GM23338 (cell line): Measurements from ENCODE around the gene GOLGA6A. TPM values are rescaled to one million over a fixed set of nuclear protein-coding genes. Genes with fewer than 3 reads are reported as not detected.
"Not testable (repeated sequence)": the region's sequence is repeated elsewhere in the genome, so short reads cannot be mapped to it uniquely, and the experiment has no call there.

Source experiments
- ATAC-seq: fragments of 200-7000 bp; cut with Tn5 transposase; 3 replicates; pipeline ENCODE4 v1.9.1; 2020
- DNase-seq: peaks from one replicate; pipeline ENCODE4 v3.0.0-alpha.2; 2015; ENCODE audit warnings: low spot score
- H2AFZ ChIP-seq: fragments of 200-600 bp; sonication (generic); 2 replicates; pipeline ENCODE4 v1.8.0; 2016; ENCODE audit warnings: antibody characterized with exemption, mild to moderate bottlenecking, moderate library complexity
- H3F3A ChIP-seq: fragments of 200-600 bp; sonication (generic); replicated peaks from 2 replicates; pipeline ENCODE4 v1.8.0; 2017; ENCODE audit warnings: antibody characterized with exemption, mixed run types, low read depth
- H3K27ac ChIP-seq: fragments of 200-600 bp; sonication (generic); 2 replicates; pipeline ENCODE4 v1.6.1; 2016; ENCODE audit warnings: low read depth
- H3K27me3 ChIP-seq: fragments of 200-600 bp; sonication (generic); 2 replicates; pipeline ENCODE4 v1.8.0; 2016; ENCODE audit warnings: mild to moderate bottlenecking, mixed run types, moderate library complexity; ENCODE audit not compliant: insufficient read depth
- H3K36me3 ChIP-seq: fragments of 200-600 bp; sonication (generic); 2 replicates; pipeline ENCODE4 v1.8.0; 2016; ENCODE audit warnings: mild to moderate bottlenecking; ENCODE audit not compliant: insufficient read depth
- H3K4me1 ChIP-seq: fragments of 200-600 bp; sonication (generic); 2 replicates; pipeline ENCODE4 v1.8.0; 2016; ENCODE audit warnings: mild to moderate bottlenecking, moderate library complexity; ENCODE audit not compliant: insufficient read depth
- H3K4me2 ChIP-seq: fragments of 200-600 bp; sonication (generic); 2 replicates; pipeline ENCODE4 v1.7.1; 2017; ENCODE audit warnings: mixed run types
- H3K4me3 ChIP-seq: fragments of 200-600 bp; sonication (generic); 2 replicates; pipeline ENCODE4 v1.6.1; 2016; ENCODE audit warnings: mixed run types
- H3K79me2 ChIP-seq: fragments of 200-600 bp; sonication (generic); replicated peaks from 2 replicates; pipeline ENCODE4 v1.8.0; 2017; ENCODE audit warnings: mild to moderate bottlenecking; ENCODE audit not compliant: insufficient read depth
- H3K9me2 ChIP-seq: fragments of 200-600 bp; sonication (generic); 2 replicates; pipeline ENCODE4 v1.8.0; 2017; ENCODE audit not compliant: insufficient read depth
- H4K20me1 ChIP-seq: fragments of 200-600 bp; sonication (generic); replicated peaks from 2 replicates; pipeline ENCODE4 v1.8.0; 2017; ENCODE audit warnings: mild to moderate bottlenecking; ENCODE audit not compliant: insufficient read depth
- H3K27ac Mint-ChIP-seq: 2 replicates; pipeline ENCODE4 v1.8.0; 2020; ENCODE audit warnings: inconsistent platforms, mild to moderate bottlenecking, moderate library complexity, mixed read lengths
- H3K27me3 Mint-ChIP-seq: 3 replicates; pipeline ENCODE4 v1.8.0; 2022; ENCODE audit warnings: low read depth, mild to moderate bottlenecking, moderate library complexity, mixed read lengths, inconsistent platforms; ENCODE audit not compliant: insufficient read depth, poor library complexity
- H3K36me3 Mint-ChIP-seq: 3 replicates; pipeline ENCODE4 v1.8.0; 2021; ENCODE audit warnings: low read depth, mild to moderate bottlenecking, inconsistent platforms, moderate library complexity, mixed read lengths
- H3K4me1 Mint-ChIP-seq: 3 replicates; pipeline ENCODE4 v1.8.0; 2020; ENCODE audit warnings: mild to moderate bottlenecking, inconsistent platforms, mixed read lengths
- H3K4me3 Mint-ChIP-seq: 3 replicates; pipeline ENCODE4 v1.8.0; 2021; ENCODE audit warnings: moderate library complexity, mild to moderate bottlenecking, inconsistent platforms, mixed read lengths
- H3K9me3 Mint-ChIP-seq: 3 replicates; pipeline ENCODE4 v1.8.0; 2020; ENCODE audit warnings: moderate library complexity, mild to moderate bottlenecking, inconsistent platforms, mixed read lengths
- CREB1 ChIP-seq: fragments of 250-450 bp; sonication (Bioruptor Pico); IDR thresholded peaks from 2 replicates; pipeline ENCODE4 v1.5.0; 2020; ENCODE audit warnings: low read depth, mild to moderate bottlenecking, moderate library complexity
- EZH2 ChIP-seq: fragments of 200-600 bp; sonication (generic); IDR thresholded peaks from one replicate; pipeline ENCODE4 v1.8.0; 2017; ENCODE audit warnings: antibody characterized with exemption, mild to moderate bottlenecking, low read depth; ENCODE audit not compliant: unreplicated experiment
- EZH2phosphoT487 ChIP-seq: fragments of 200-600 bp; sonication (generic); IDR thresholded peaks from one replicate; pipeline ENCODE4 v1.8.1; 2018; ENCODE audit warnings: antibody characterized with exemption; ENCODE audit not compliant: unreplicated experiment
- JUNB ChIP-seq: IDR thresholded peaks from one replicate; pipeline ENCODE4 v1.6.1; 2016; ENCODE audit warnings: antibody characterized with exemption; ENCODE audit not compliant: unreplicated experiment
- STAT1 ChIP-seq: IDR thresholded peaks from one replicate; pipeline ENCODE4 v1.6.1; 2016; ENCODE audit warnings: antibody characterized with exemption; ENCODE audit not compliant: unreplicated experiment
- ZNF114 ChIP-seq: fragments of 250-450 bp; sonication (Bioruptor Pico); IDR thresholded peaks from 2 replicates; pipeline ENCODE4 v1.5.0; 2020; ENCODE audit warnings: mild to moderate bottlenecking, moderate library complexity
- polyA plus RNA-seq: library from polyadenylated mRNA; unstranded; fragments of >200 nt; fragmentation: Nextera tagmentation; extraction: Ambion mirVana; gene quantifications from 2 replicates; pipeline ENCODE4 v1.2.1, GENCODE V29; 2016
- total RNA-seq: library from RNA; depleted of rRNA; stranded (reverse); fragments of >200 nt; shearing (Covaris generic); gene quantifications from 2 replicates; pipeline ENCODE4 v1.2.3, GENCODE V29; 2014
- TF ChIP-seq, protein P1 (sequence below): IDR thresholded peaks from 2 replicates; pipeline ENCODE4 v1.6.1; 2016; ENCODE audit warnings: antibody characterized with exemption

The GOLGA6A gene
- total and polyA plus RNA-seq, 2 experiments from 2014 or later = 0.18 to 2.1 TPM

DNA sequence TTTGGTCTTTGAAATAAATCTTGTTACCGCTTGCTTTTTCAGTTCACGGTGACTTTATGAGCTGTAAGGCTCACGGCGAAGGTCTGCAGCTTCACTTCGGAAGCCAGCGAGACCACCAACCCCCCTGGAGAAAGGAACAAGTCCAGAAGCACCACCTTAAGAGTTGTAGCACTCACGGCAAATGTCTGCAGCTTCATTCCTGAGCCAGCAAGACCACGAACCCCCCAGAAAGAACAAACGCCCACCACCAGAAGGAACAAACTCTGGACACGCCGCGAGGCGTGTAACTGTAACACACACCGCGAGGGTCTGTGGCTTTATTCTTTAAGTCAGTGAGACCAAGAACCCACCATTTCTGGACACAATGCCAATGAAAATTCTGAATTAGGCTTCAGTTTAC lies 28.8 kb downstream of the GOLGA6A start:
- 0 out of 2 replicates have a peak overlapping the region, but pooled peaks have one; percentile 74 for H2AFZ ChIP-seq
- ATAC-seq = no peak
- no peak for DNase-seq
- H4K20me1 ChIP-seq = no peaks in the 10 kb centered on the region
- H3K27ac ChIP-seq = no peak overlapping the region
- H3K4me1 ChIP-seq = peaks cover 9% of the 10 kb centered on the region
- Mint-ChIP-seq H3K4me3 (no peak overlapping the region; the same call in 2 of the 3 replicates), H3K27ac (no peak overlapping the region), H3K9me3 (peaks cover 2% of the 10 kb centered on the region; the same call in 1 of the 3 replicates), H3K36me3 (no peaks in the 10 kb centered on the region), H3K4me1 (peaks cover 15% of the 10 kb centered on the region), H3K27me3 (peaks cover 21% of the 10 kb centered on the region)
- TF ChIP-seq JUNB (no peak), STAT1 (no peak)
- no peaks in the 10 kb centered on the region for H3K9me2 ChIP-seq
- H3F3A ChIP-seq = no peaks in the 10 kb centered on the region
- no peak overlapping the region for H3K4me3 ChIP-seq
- peak overlapping the region; percentile 65; the same call in 1 of the 2 replicates for H3K4me2 ChIP-seq
- H3K79me2 ChIP-seq = no peaks in the 10 kb centered on the region
- no peaks in the 10 kb centered on the region for H3K36me3 ChIP-seq
- H3K27me3 ChIP-seq = peaks cover 12% of the 10 kb centered on the region; the same call in 1 of the 2 replicates

DNA sequence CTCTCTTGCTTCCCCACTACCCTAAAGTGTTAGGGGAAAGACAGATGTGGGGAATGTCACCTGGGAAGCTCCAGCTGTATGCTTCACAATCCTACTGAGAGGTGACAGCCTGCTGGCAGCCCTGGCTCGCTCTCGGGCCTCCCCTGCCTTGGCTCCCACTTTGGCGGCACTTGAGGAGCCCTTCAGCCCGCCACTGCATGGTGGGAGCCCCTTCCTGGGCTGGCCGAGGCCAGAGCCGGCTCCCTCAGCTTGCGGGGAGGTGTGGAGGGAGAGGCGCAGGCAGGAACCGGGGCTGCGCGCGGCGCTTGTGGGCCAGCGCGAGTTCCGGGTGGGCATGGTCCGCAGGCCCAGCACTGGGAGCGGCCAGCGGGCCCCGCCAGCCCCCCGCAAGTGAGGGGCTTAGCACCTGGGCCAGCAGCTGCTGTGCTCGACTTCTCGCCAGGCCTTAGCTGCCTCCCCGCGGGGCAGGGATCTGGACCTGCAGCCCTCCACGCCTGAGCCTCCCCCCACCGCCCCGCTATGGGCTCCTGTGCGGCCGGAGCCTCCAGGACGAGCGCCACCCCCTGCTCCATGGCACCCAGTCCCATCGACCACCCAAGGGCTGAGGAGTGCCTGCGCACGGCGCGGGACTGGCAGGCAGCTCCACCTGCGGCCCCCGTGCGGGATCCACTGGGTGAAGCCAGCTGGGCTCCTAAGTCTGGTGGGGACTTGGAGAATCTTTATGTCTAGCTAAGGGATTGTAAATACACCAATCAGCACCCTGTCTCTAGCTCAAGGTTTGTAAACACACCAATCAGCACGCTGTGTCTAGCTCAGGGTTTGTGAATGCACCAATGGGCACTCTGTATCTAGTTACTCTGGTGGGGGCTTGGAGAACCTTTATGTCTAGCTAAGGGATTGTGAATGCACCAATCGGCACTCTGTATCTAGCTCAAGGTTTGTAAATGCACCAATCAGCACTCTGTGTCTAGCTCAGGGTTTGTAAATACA lies 29.8 kb downstream of the GOLGA6A start:
- not testable (repeated sequence) for H3K9me2 ChIP-seq, H3K27ac Mint-ChIP-seq
- peaks cover 21% of the 10 kb centered on the region for H3K27me3 Mint-ChIP-seq

DNA sequence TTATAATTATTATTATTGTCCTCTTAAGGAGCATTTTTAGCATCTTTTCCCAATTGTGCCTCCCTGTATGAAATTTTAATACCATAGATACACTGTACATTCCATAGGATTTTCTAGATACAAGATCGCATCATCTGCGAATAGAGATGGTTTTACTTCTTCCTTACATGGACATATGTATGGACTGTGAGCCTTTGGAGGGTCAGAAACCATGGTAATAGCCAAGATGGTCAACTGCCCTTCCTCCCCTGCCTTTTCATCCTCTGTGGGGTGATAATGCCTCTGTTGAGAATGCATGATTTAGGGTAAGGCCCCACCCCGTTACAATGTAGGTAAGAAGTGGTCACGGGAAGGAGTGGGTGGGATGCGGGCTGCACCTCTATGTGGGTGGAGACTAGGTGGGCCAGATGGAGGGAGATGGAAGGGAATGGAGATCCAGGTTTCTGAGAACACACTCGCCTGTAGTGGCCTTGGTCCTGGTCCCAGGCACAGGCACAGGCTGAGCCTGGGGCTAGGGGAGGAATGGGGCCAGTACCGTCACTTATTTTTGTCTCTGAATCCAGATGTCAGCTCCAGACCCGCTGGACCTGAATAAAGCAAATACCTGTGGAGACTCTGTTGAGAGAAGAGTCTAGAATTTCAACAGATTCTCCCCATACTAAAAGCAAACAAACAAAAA lies 31.7 kb downstream of the GOLGA6A start:
- ATAC-seq = no peak
- Mint-ChIP-seq H3K27ac (no peak overlapping the region), H3K27me3 (peaks cover 21% of the 10 kb centered on the region), H3K36me3 (no peaks in the 10 kb centered on the region), H3K9me3 (no peaks in the 10 kb centered on the region), H3K4me1 (peaks cover 19% of the 10 kb centered on the region), H3K4me3 (no peak overlapping the region)
- H3K27me3 ChIP-seq = peaks cover 12% of the 10 kb centered on the region; the same call in 1 of the 2 replicates
- no peaks in the 10 kb centered on the region for H3F3A ChIP-seq
- no peaks in the 10 kb centered on the region for H4K20me1 ChIP-seq
- no peaks in the 10 kb centered on the region for H3K36me3 ChIP-seq
- peaks cover 13% of the 10 kb centered on the region for H3K4me1 ChIP-seq
- H3K9me2 ChIP-seq = no peaks in the 10 kb centered on the region
- H3K27ac ChIP-seq = no peak overlapping the region
- DNase-seq = no peak
- H3K4me3 ChIP-seq = no peak overlapping the region
- H3K79me2 ChIP-seq = no peaks in the 10 kb centered on the region
- no peak overlapping the region for H3K4me2 ChIP-seq
- TF ChIP-seq EZH2 (no peak), ZNF114 (CRISPR knock-in tag) (no peak), CREB1 (CRISPR knock-in tag) (no peak), EZH2phosphoT487 (no peak), JUNB (no peak), STAT1 (no peak)
- TF ChIP-seq, protein P1, sequence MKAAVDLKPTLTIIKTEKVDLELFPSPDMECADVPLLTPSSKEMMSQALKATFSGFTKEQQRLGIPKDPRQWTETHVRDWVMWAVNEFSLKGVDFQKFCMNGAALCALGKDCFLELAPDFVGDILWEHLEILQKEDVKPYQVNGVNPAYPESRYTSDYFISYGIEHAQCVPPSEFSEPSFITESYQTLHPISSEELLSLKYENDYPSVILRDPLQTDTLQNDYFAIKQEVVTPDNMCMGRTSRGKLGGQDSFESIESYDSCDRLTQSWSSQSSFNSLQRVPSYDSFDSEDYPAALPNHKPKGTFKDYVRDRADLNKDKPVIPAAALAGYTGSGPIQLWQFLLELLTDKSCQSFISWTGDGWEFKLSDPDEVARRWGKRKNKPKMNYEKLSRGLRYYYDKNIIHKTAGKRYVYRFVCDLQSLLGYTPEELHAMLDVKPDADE = no peak
- H2AFZ ChIP-seq = no peak overlapping the region

More for the DNA sequence above, 29.8 kb downstream of the GOLGA6A start:
- H2AFZ ChIP-seq, H3K79me2 ChIP-seq, ATAC-seq, H3F3A ChIP-seq, H3K27ac ChIP-seq, H3K4me3 Mint-ChIP-seq, H3K4me2 ChIP-seq, H3K4me3 ChIP-seq, H3K36me3 ChIP-seq, H3K36me3 Mint-ChIP-seq, H3K9me3 Mint-ChIP-seq, H4K20me1 ChIP-seq, DNase-seq: not testable (repeated sequence)
- H3K4me1 Mint-ChIP-seq = peaks cover 19% of the 10 kb centered on the region
- Histone ChIP-seq H3K27me3 (peaks cover 12% of the 10 kb centered on the region; the same call in 1 of the 2 replicates), H3K4me1 (peaks cover 13% of the 10 kb centered on the region)
